Measurements from ENCODE around the gene ARHGAP29. TPM values are rescaled to one million over a fixed set of nuclear protein-coding genes. Genes with fewer than 3 reads are reported as not detected.

The ARHGAP29 gene
- total and polyA plus RNA-seq, 2 of the 8 experiments (the other 6 are each of a cell fraction or from before 2014, with no cell fraction given): 0.57 to 3.2 TPM

DNA sequence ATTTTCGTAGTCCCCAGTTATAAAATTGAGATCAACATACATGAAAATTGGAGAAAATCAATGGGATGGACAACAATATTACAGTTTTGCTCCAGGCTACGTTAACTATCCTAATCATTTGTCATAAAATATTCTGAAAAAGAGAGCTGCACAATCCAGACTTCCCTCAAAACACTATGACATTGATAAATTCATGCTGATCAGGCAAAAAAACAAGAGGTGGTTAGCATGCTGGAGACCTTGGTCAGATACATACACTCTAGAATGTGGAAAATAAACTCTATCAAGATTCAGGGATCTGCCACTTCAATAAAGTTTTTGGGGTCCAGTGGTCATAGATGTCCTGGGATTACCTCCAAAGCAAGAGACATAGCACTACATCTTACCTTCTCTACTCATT is 32.5 kb upstream of the ARHGAP29 start:
- Histone ChIP-seq H3K36me3 (ENCODE audit: control insufficient read depth in 2 of 4, insufficient read depth in 4 of 4, low read length in 3 of 4) (no peaks in the 10 kb centered on the region), H3K4me2 (ENCODE audit: insufficient read depth in 1 of 2, low read depth in 2 of 2, low read length in 2 of 2) (no peak overlapping the region), H3K18ac (ENCODE audit: extremely low read depth, low read length) (no peak overlapping the region), H2AK5ac (ENCODE audit: low read depth, low read length) (no peak overlapping the region), H3K23me2 (ENCODE audit: low read depth, low read length) (no peaks in the 10 kb centered on the region), H3K4me3 (ENCODE audit: extremely low read depth in 1 of 4, insufficient read depth in 2 of 4, low read depth in 3 of 4, low read length in 4 of 4) (no peak overlapping the region), H3K79me1 (ENCODE audit: low read depth, low read length) (no peaks in the 10 kb centered on the region), H4K91ac (replicated peaks; ENCODE audit: insufficient read length, low read length) (no peak overlapping the region), H3K9ac (replicated peaks in 1 of 4; ENCODE audit: extremely low read depth in 1 of 4, low read depth in 3 of 4, low read length in 3 of 4) (no peak overlapping the region), H2BK15ac (ENCODE audit: low read length) (no peak overlapping the region), H2BK5ac (ENCODE audit: low read depth, low read length) (no peak overlapping the region), H2BK120ac (replicated peaks; ENCODE audit: low read depth, low read length) (no peak overlapping the region), H3K79me2 (ENCODE audit: control insufficient read depth in 1 of 2, insufficient read depth in 2 of 2, low read length in 2 of 2) (no peaks in the 10 kb centered on the region), H4K8ac (ENCODE audit: extremely low read depth, insufficient read depth, low read length) (no peak overlapping the region), H3K27ac (ENCODE audit: low read depth, low read length) (no peak overlapping the region), H3K4ac (replicated peaks; ENCODE audit: insufficient read length, low read depth, low read length) (no peak overlapping the region), H4K5ac (ENCODE audit: insufficient read length, low read depth, low read length) (no peak overlapping the region), H3K9me3 (ENCODE audit: insufficient read depth in 2 of 2, low read depth in 1 of 2, low read length in 1 of 2) (no peaks in the 10 kb centered on the region), H3K27me3 (replicated peaks in 1 of 4; ENCODE audit: control insufficient read depth in 3 of 4, extremely low read depth in 1 of 4, insufficient read depth in 3 of 4, low read length in 3 of 4) (peaks cover 0 to 5% (median 0%) of the 10 kb centered on the region in 4 experiments; a peak in 4 of 7 replicates), H2AFZ (ENCODE audit: low read length) (no peak overlapping the region), H2BK20ac (ENCODE audit: low read length) (no peak overlapping the region), H2BK12ac (ENCODE audit: low read depth, low read length) (no peak overlapping the region), H3K14ac (ENCODE audit: insufficient read length) (no peak overlapping the region), H3K4me1 (replicated peaks in 1 of 4; ENCODE audit: control insufficient read depth in 3 of 4, insufficient read depth in 4 of 4, low read length in 3 of 4) (no peaks in the 10 kb centered on the region), H4K20me1 (replicated peaks in 1 of 2; ENCODE audit: control insufficient read depth in 1 of 2, insufficient read depth in 2 of 2, low read length in 2 of 2) (no peaks in the 10 kb centered on the region), H3K56ac (replicated peaks; ENCODE audit: insufficient read length, low read depth, low read length) (no peak overlapping the region), H3K23ac (ENCODE audit: insufficient read length) (no peak overlapping the region)
- no peak for FAIRE-seq
- POLR2A ChIA-PET (ENCODE audit: partially characterized antibody): no interaction called here
- CTCF ChIA-PET (ENCODE audit: partially characterized antibody): interaction anchor here (0.6 to 2.6 kb wide), 8 partner anchors 10 to 254 kb away, joined by 3 to 10 read pairs (median 4); no protein-coding TSS in a partner anchor
- WGBS, 2 experiments (ENCODE audit: extremely low coverage in 1 of 2, insufficient coverage in 1 of 2, insufficient read length in 1 of 2, insufficient replicate concordance in 2 of 2, low coverage in 1 of 2, low lambda C conversion rate in 2 of 2, missing lambda C conversion rate in 1 of 2): 93% methylated on average over 2 of the region's 2 CpGs; no CpG with 5 or more reads in 1 of the 2 experiments
- DNase-seq (ENCODE audit: low read depth in 1 of 2, low spot score in 2 of 2): no peak
- no peak for TF ChIP-seq SP1 (IDR thresholded peaks at IDR 0.05; ENCODE audit: low read depth, low read length)
- TF ChIP-seq BRCA1 (IDR thresholded peaks at IDR 0.05; ENCODE audit: low read depth, low read length): no peak
- TF ChIP-seq, protein P1, sequence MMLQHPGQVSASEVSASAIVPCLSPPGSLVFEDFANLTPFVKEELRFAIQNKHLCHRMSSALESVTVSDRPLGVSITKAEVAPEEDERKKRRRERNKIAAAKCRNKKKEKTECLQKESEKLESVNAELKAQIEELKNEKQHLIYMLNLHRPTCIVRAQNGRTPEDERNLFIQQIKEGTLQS (IDR thresholded peaks at IDR 0.05; ENCODE audit: insufficient read depth, low read depth, low read length): no peak
- TF ChIP-seq JUN (IDR thresholded peaks at IDR 0.05; ENCODE audit: low read depth, low read length): no peak
- no peak for TF ChIP-seq CREB1 (IDR thresholded peaks at IDR 0.05)
- TF ChIP-seq MAFK (IDR thresholded peaks at IDR 0.05; ENCODE audit: low read depth, low read length): no peak
- TF ChIP-seq CHD2 (IDR thresholded peaks at IDR 0.05; ENCODE audit: low read length): no peak
- no peak for TF ChIP-seq EGR1 (IDR thresholded peaks at IDR 0.05; ENCODE audit: borderline replicate concordance, low read depth, low read length)
- no peak for TF ChIP-seq FOSL1 (IDR thresholded peaks at IDR 0.05; ENCODE audit: insufficient read depth, low read depth, low read length)
- TF ChIP-seq SRF (IDR thresholded peaks at IDR 0.05; ENCODE audit: low read depth, low read length): no peak
- no peak for TF ChIP-seq POLR2AphosphoS5 (IDR thresholded peaks at IDR 0.05; ENCODE audit: low read depth, low read length)
- no peak for TF ChIP-seq NRF1 (IDR thresholded peaks at IDR 0.05; ENCODE audit: low read depth, low read length)
- no peak for TF ChIP-seq KDM1A (IDR thresholded peaks at IDR 0.05; ENCODE audit: borderline replicate concordance, low read length)
- no peak for TF ChIP-seq KDM5A (IDR thresholded peaks at IDR 0.05; ENCODE audit: low read length)
- no peak for TF ChIP-seq JUND (IDR thresholded peaks at IDR 0.05; ENCODE audit: low read length)
- TF ChIP-seq ZNF274 (IDR thresholded peaks at IDR 0.05; ENCODE audit: borderline replicate concordance, extremely low read depth, low read length): no peak
